ENCODE data around the gene DGCR6L.
A peak's percentile ranks its signal among the peaks of the same experiment; 100 is the strongest.
"Not testable (repeated sequence)": the region's sequence is repeated elsewhere in the genome, so short reads cannot be mapped to it uniquely, and the experiment has no call there.

Gene DGCR6L

DNA sequence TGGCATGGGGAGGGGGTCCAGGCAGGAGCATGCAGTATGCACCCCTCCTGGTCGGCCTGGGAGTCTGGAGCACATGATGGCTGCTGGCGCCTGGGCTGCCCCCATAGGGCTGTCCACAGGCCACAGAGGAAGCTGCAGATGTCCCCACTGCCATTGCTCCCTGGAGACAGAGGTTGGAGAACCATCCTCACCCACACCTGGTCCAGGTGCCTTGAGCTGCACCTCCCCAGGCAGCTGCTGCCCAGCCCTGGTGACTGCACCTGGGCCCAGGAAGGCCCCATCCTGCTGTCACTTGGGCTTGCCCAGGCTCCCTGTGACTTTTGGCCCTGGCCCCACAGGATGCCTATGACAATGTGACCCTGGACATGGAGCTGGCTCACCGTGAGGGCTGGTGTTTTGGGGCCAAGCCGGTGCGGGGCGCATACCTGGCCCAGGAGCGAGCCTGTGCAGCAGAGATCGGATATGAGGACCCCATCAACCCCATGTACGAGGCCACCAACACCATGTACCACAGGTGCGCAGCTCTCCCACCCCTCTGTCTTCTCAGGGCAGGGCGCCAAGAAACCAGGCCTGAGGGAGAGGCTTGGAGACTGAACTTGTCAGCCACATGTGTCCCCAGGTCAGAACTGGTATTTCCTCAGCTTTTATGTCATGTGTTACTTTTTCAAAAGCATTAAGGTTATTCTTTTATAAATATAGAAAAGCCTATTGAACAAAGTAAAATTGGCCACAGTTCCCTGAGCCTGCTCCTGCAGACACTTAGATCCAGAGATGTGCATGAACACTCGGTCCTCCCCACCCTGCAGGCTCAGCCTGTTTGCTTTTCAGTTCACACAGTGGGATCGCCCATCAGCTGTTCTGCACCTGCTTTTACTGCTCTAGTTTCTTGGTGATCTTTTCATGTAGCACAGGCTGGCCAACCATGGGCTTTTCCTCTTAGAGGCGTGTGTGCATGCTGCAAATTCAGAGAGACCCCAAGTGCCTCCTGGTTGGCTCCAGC, 12.1 kb downstream of the DGCR6L start:
- DNase-seq: not testable (repeated sequence)

DNA sequence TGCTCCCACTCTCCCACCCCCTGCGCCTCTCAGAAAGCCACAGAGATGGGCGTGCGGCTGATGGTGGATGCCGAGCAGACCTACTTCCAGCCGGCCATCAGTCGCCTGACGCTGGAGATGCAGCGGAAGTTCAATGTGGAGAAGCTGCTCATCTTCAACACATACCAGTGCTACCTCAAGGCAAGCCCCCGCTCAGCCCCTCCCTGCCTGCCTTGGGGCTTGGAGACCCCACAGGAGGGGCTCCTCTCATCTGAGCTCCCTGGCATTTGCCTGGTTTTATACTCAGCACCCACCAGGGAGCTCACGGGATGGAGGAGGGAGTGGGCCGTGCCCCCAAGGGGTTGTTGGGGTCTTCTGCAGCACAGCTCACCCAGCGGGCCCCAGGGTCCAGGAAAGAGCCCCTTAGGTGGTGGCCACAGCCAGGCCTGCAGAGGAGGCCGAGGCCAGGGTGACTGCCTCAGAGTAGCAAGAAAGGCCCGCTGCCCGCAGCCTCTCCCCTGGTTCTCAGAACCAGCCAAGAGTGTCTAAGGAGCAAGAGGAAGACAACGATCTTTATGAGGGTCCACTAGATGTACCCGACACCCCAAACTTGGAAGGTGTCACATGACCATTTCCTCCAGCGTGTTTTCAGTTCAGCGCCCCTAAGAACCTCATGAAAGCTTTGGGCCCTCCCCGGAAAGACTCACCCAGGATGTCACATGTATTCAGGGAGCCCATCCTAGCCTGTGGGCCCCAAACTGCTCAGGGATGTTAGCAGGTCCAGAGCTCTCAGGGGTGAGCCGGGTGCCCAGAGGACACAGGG, 13.0 kb downstream of the DGCR6L start:
- DNase-seq: not testable (repeated sequence)

- no peak for DNase-seq
These were observed 13.8 kb downstream of the DGCR6L start for GRCh38 chr22:20305894-20306645.

GRCh38 chr22:20305230-20305893, 14.5 kb downstream of the DGCR6L start:
- not testable (repeated sequence) for DNase-seq

DNA sequence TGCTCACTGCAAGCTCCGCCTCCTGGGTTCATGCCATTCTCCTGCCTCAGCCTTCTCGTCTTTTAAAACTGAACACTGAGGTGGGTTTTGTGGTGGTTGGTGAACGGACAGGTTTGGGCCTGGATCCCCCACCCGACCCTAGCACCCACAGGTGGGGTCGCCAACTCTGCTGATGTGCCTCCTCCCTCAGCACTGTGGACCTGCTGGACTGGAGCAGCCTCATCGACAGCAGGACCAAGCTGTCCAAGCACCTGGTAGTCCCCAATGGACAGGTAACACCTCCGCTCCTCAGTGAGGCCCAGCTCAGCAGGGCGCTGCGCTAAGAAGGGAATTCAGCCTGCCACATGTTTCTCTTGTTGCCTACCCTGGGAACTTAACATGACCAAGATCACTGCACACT, 15.2 kb downstream of the DGCR6L start:
- DNase-seq: no peak

- DNase-seq: not testable (repeated sequence)
These were observed 16.7 kb downstream of the DGCR6L start for GRCh38 chr22:20303229-20303534.

GRCh38 chr22:20302438-20303228, 17.2 kb downstream of the DGCR6L start:
- no peak for DNase-seq

- DNase-seq: peak; percentile 9
These were observed 20.1 kb downstream of the DGCR6L start for GRCh38 chr22:20299746-20300136.

DNA sequence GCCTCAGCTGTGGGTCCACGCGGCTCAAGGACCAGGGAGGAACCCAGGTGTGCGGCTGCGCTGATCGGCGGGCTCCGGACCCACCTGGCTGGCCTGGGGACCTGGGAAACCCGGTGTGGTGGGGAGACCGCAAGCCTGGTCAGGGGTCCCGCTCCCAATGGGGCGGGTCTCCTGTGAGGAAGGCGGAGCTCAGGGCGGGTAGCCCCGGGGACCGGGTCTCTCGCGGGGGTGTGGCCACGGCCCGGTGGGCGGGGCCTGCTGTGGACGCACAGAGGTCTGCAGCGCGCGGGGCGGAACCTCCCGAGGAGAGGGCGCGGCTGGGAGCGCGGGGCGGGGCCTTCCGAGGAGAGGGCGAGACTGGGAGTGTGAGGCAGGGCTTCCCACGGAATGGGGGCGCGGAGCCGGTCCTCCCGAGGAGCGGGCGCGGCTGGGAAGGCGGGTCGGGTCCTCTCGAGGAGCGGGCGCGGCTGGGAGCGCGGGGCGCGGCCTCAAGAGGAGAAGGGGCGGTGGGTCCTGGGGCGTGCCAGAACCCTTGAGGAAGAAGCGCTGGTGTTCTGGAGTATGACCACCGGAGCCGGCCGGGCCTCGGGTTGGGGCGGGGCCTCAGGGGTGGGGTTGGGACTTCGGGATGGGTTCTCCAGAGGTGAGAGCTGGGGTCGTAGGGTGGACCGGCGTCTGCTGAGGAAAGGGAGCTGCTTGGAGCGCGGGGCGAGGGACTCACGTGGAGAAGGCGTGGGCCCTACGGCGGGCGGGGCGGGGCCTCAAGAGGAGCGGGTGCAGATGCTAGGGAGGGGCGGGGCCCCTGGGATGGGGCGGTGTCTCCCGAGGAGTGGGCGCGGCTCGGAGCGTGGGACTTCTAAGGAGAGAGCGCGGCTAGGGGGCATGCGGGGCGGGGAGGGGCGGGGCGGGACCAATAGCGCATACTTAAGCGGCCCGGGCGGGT, 20.8 kb downstream of the DGCR6L start:
- peak; percentile 19 for DNase-seq

GRCh38 chr22:20298110-20298802, 21.6 kb downstream of the DGCR6L start:
- no peak for DNase-seq

- DNase-seq: no peak
These were observed 22.3 kb downstream of the DGCR6L start for GRCh38 chr22:20297414-20298109.

DNA sequence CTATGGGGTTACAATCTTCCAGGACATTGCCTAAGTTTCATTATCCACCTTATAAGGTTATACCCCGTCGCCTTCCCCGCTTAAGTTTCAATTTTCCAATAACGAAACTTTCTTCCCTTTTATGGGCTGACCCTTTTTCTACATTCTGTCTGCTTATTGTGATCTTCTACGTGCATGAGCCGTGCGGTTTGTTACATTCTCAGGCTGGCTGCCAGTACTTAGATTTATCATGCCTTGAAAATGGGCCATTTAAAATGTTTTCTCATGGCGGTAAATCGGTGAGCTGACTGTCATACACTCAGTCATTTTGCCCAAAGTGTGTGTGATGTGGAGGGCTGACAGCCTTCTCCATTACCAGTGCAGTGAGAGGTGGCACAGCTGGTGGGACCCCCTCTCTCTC, 23.3 kb downstream of the DGCR6L start:
- no peak for DNase-seq

DNA sequence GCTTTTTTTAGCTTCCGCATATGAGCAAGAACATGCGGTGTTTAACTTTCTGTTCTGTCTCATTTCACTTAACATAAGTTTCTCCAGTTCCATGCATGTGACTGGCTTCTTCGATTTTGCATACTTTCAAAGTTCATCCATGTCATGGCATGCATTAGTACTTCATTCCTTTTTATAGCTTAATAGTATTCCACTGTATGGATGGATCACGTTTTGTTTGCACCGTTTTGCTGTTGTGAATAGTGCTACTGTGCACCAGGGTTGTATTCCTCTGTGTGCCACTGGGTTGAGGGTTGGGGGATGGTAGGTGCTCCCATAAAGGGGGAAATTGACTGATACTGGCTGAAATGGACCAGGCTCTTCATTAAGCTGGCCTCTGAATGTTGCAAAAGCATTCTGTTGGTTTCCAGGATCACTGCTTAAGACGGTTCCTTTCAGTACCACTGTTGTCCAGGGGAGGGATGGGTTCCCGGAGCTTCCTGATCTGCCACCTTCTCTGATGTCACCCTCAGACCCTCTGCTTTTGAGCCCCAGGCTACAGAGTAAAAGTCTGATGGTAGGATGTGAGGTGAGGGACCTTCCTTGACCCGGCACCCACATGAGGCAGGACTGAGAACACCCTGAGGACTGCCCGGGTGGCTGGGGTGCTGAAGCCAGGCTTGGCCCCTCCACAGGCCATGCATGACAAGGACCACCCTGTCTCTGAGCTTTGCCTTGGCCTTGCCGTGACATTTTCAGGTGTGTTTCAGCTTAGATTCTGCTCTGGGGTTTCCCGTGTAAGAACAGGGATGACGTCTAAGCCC, 24.4 kb downstream of the DGCR6L start:
- DNase-seq: no peak

- DNase-seq: no peak
These were observed 27.1 kb downstream of the DGCR6L start for GRCh38 chr22:20292673-20293232.

DNA sequence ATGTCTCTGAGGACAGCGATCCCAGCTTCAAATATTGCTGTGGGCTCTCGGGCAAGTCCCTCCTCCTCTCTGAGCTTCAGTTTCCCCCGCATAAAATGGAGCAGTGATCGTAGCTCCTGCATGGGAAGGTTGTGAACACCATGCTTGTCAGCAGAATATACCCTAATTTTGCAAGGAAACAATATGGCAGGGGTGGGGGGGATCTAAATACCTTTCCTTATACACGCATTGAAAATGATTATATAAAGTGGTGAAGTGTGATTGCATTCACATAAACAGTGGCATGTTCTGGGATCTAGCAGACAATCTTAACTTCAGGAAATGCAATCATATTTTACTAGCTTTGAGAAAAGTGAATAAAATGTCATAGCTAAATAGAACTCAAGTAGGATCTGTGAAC, 27.8 kb downstream of the DGCR6L start:
- no peak for DNase-seq

- no peak for DNase-seq
These were observed 28.2 kb downstream of the DGCR6L start for GRCh38 chr22:20291604-20292063.

GRCh38 chr22:20291249-20291586, 28.6 kb downstream of the DGCR6L start:
- DNase-seq: no peak
